Body of pancreas (tissue), 4 donors: Measurements from ENCODE around the gene EBP. TPM values are rescaled to one million over a fixed set of nuclear protein-coding genes. Genes with fewer than 3 reads are reported as not detected.

Source experiments
- ATAC-seq: fragments of 150-250 bp; one replicate; pipeline ENCODE4 v1.9.1; 2016
- DNase-seq, 4 donors: peaks; one replicate each; pipeline ENCODE4 v3.0.0-alpha.2; 2019
- H3K27ac ChIP-seq, 4 donors: fragments of 200-600 bp; sonication (generic); 1 replicate in 3 of 4; 2 replicates in 1 of 4; pipeline versions ENCODE4 v1.5.1 to v1.6.1; 2016 to 2019; ENCODE audit warnings: mild to moderate bottlenecking in 1 of 4, mixed read lengths in 1 of 4, moderate library complexity in 1 of 4
- H3K27me3 ChIP-seq, 2 donors: fragments of 200-600 bp; sonication (generic); one replicate each; pipeline ENCODE4 v1.6.0; 2016; ENCODE audit warnings: mild to moderate bottlenecking in 1 of 2
- H3K36me3 ChIP-seq, 2 donors: fragments of 200-600 bp; sonication (generic); replicated peaks in 1 of 2; 2 replicates each; pipeline ENCODE4 v1.5.1; 2016; ENCODE audit warnings: low read depth in 2 of 2; ENCODE audit not compliant: insufficient read depth in 1 of 2
- H3K4me1 ChIP-seq: fragments of 200-600 bp; sonication (generic); one replicate; pipeline ENCODE4 v1.6.0; 2016
- H3K4me3 ChIP-seq, 2 donors: fragments of 200-600 bp; sonication (generic); 1 replicate in 1 of 2; 2 replicates in 1 of 2; pipeline ENCODE4 v1.5.1; 2016 to 2019
- H3K9me3 ChIP-seq, 3 donors: fragments of 200-600 bp; sonication (generic); 1 replicate in 2 of 3; 2 replicates in 1 of 3; pipeline ENCODE4 v1.5.1; 2016
- POLR2A ChIP-seq, 3 donors: fragments of 450-650 bp; IDR thresholded peaks; one replicate each; pipeline ENCODE4 v1.6.1; 2016; ENCODE audit warnings: antibody characterized with exemption in 3 of 3, mild to moderate bottlenecking in 2 of 3
- WGBS, 2 donors: methylation state at CpG; one replicate each; pipeline ENCODE4 v1.1.5; 2017; 5-methylcytosine and 5-hydroxymethylcytosine counted together
- intact Hi-C: fragments of 100-400 bp; cut with DNase I; formaldehyde crosslinking; loops from one replicate; pipeline ENCODE4 v1.15.1; 2023
- total RNA-seq, 2 donors: library from RNA; depleted of rRNA; stranded (reverse); fragments of >200 nt; gene quantifications; one replicate each; pipeline ENCODE4 v1.1.0, GENCODE V29; 2016
- TF ChIP-seq, protein P1 (sequence below), 7 experiments: fragments of 450-650 bp in 4 of 7; fragments of 200-600 bp in 3 of 7; sonication (generic) in 3 of 7; IDR thresholded peaks; one replicate each; pipeline ENCODE4 v1.5.1; 2016 to 2019; ENCODE audit warnings: antibody characterized with exemption in 7 of 7

Gene EBP
- total RNA-seq, 2 donors from 2014 or later, result 14.8 to 19.7 TPM

DNA sequence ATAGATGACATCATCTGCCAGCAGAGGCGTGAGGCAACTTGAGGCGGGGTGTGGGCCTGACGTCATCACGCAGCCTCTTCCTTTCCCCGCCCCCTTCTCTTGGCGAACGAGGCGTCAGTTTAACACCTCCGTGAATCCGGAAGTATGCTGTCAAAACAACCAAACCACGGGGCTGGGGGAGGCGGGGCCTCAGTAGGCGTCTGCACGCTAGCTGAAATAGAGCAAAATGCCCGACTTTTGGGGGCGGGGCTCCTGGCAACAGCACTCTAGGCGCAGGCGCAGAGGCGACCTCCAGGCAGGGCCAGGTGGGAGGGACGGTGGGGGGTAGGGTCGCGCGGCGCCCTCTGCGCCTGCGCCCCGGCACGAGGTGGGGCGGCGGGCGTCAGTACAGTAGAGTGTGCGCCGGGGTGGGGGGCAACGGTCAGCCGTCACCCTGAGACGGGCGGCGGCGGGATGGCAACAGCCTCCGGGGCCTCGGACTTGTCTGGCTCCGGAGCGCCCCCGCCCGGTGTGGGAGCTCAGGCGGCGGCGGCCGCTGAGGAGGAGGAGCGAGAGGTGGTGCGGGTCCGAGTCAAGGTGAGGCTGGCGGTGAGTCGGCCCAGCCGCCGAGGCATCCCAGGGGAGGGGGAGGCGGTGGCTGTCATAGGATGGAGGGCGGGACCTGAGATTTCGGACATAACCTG lies 17.9 kb downstream of the EBP start, which contains the start of gene TBC1D25:
TBC1D25 (plus strand) TSS at position 370 of the 683 bp plus-strand sequence; CDS start at position 454, 84 bp downstream.
- peak within 1 kb of the TSS; percentile 62 to 88 (median 82) for H3K27ac ChIP-seq
- intact Hi-C loops, result no loop called here
- peaks cover 11% of the 10 kb centered on the region for H3K4me1 ChIP-seq
- peak in 2 of 3 donors; percentile 55 to 71 for TF ChIP-seq POLR2A (IDR thresholded peaks at IDR 0.05)
- TF ChIP-seq, protein P1, sequence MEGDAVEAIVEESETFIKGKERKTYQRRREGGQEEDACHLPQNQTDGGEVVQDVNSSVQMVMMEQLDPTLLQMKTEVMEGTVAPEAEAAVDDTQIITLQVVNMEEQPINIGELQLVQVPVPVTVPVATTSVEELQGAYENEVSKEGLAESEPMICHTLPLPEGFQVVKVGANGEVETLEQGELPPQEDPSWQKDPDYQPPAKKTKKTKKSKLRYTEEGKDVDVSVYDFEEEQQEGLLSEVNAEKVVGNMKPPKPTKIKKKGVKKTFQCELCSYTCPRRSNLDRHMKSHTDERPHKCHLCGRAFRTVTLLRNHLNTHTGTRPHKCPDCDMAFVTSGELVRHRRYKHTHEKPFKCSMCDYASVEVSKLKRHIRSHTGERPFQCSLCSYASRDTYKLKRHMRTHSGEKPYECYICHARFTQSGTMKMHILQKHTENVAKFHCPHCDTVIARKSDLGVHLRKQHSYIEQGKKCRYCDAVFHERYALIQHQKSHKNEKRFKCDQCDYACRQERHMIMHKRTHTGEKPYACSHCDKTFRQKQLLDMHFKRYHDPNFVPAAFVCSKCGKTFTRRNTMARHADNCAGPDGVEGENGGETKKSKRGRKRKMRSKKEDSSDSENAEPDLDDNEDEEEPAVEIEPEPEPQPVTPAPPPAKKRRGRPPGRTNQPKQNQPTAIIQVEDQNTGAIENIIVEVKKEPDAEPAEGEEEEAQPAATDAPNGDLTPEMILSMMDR (IDR thresholded peaks at IDR 0.05), result peak in 6 of 7 experiments; percentile 14 to 43 (median 36)
- DNase-seq (peak; percentile 97 to 99 (median 99)), ATAC-seq (peak; percentile 96)
- H3K36me3 ChIP-seq, result no peaks in the 10 kb centered on the region
- WGBS, 2 donors, result 0 to 2% methylated on average over 9 of the region's 59 CpGs
- no peaks in the 10 kb centered on the region for H3K9me3 ChIP-seq
- H3K4me3 ChIP-seq, result peak within 1 kb of the TSS; percentile 37 to 74
- no peaks in the 10 kb centered on the region for H3K27me3 ChIP-seq

DNA sequence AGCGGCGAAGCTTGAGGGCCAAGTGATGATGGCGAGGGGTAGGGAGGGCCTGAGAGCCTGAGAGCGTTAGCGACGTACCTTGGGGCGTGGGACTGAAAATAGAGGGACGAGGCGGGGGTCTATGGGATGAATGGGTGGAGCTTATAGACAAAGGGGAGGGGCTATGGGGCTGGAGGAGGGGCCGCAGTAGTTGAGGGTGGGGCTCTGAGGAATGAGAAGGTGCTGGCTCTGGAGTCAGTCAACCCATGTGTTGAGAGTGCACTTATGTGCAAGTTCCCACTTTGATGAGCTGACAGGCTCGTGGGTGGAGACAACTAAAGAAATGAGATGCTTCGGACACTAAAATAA lies 18.4 kb downstream of the EBP start:
- DNase-seq (peak; percentile 38 to 51 (median 46)), ATAC-seq (peak; percentile 33)
- peaks cover 11% of the 10 kb centered on the region for H3K4me1 ChIP-seq
- peak overlapping the region; percentile 37 to 74 for H3K4me3 ChIP-seq
- peak overlapping the region; percentile 62 to 88 (median 82) for H3K27ac ChIP-seq
- TF ChIP-seq, protein P1 (IDR thresholded peaks at IDR 0.05), result peak in 3 of 7 experiments; percentile 2 to 4 (median 3)
- TF ChIP-seq POLR2A (IDR thresholded peaks at IDR 0.05), result no peak
- no peaks in the 10 kb centered on the region for H3K27me3 ChIP-seq
- intact Hi-C loops, result no loop called here
- H3K9me3 ChIP-seq, result no peaks in the 10 kb centered on the region
- peaks cover 0 to 2% of the 10 kb centered on the region in 2 donors for H3K36me3 ChIP-seq
- 5% methylated on average over 3 to 9 of the region's 12 CpGs for WGBS, 2 donors

DNA sequence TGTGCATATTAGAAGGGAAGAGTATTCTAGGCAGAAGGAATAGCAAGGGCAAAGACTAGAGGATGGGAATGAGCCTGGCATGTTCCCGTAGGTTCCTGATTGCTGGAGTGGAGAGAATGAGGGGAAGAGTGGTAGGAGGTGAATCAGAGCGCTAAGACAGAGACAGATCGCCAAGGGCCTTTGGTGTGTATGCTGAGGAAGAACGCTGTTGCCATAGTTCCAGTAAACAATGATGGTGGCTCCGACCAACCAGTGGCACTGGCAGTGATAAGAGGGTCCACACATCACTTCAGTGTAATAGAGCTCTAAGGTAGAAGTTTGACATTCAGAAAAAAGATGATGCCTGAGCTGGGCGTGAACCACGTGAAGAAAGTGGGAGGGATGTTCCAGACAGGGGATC lies 18.9 kb downstream of the EBP start:
- DNase-seq (no peak), ATAC-seq (no peak)
- H3K36me3 ChIP-seq, result peaks cover 0 to 2% of the 10 kb centered on the region in 2 donors
- intact Hi-C loops, result no loop called here
- no peak overlapping the region for H3K4me3 ChIP-seq
- H3K4me1 ChIP-seq, result peaks cover 11% of the 10 kb centered on the region
- peak overlapping the region in 3 of 4 donors; percentile 78 to 88 (median 86) for H3K27ac ChIP-seq
- no peaks in the 10 kb centered on the region for H3K9me3 ChIP-seq
- WGBS, 2 donors, result 71 to 78% methylated on average over 7 of the region's 7 CpGs
- no peaks in the 10 kb centered on the region for H3K27me3 ChIP-seq
- TF ChIP-seq POLR2A (IDR thresholded peaks at IDR 0.05), result no peak
- TF ChIP-seq, protein P1 (IDR thresholded peaks at IDR 0.05), result no peak

DNA sequence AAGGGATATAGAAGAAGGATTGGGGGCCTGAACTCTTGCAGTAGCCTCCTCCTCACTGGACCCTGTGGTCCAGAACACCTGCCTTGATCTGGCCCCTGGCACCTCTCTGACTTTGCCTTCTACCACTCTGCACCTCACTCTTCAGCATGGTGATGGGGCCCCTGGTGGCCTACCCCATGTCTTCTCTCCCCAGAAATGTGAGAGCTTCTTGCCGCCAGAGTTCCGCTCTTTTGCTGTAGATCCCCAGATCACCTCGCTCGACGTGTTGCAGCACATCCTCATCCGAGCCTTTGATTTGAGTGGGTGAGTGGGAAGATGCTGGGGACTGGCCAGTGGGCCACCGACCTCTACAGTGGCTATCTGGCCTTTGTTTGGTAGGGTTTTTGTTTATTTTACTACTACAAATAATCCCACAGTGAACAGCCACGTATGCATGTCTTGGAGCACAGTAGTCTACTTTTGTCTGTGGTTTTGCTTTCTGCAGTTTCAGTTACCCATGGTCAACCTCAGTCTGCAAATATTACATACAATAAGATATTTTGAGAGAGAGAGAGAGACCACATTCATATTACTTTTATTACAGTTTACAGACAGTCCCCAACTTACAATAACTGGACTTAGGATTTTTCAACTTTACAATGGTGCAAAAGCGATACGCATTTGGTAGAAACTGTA lies 19.7 kb downstream of the EBP start:
- no peak overlapping the region for H3K27ac ChIP-seq
- intact Hi-C loops, result no loop called here
- no peaks in the 10 kb centered on the region for H3K9me3 ChIP-seq
- ATAC-seq (no peak), DNase-seq (no peak)
- WGBS, 2 donors, result 76 to 78% methylated on average over 9 to 10 of the region's 10 CpGs
- peaks cover 11% of the 10 kb centered on the region for H3K4me1 ChIP-seq
- TF ChIP-seq, protein P1 (IDR thresholded peaks at IDR 0.05), result no peak
- no peak for TF ChIP-seq POLR2A (IDR thresholded peaks at IDR 0.05)
- no peak overlapping the region for H3K4me3 ChIP-seq
- no peaks in the 10 kb centered on the region for H3K27me3 ChIP-seq
- H3K36me3 ChIP-seq, result peaks cover 0 to 2% of the 10 kb centered on the region in 2 donors
